ENCODE measurements around the gene CD58. TPM values are rescaled to one million over a fixed set of nuclear protein-coding genes. Genes with fewer than 3 reads are reported as not detected.

Gene CD58
- total and polyA plus RNA-seq, 2 of the 4 experiments (the other 2 are of a cell fraction), result 5.4 to 5.7 TPM

GRCh38 chr1:116573431-116574095 is 2.7 kb upstream of the CD58 start:
- CTCF ChIA-PET, result interaction anchor here (1.2 kb wide), 1 partner anchor 59 kb away, joined by 4 read pairs; no protein-coding TSS in a partner anchor
- Histone ChIP-seq H2BK120ac (ENCODE audit: low read depth, low read length) (no peak overlapping the region), H2BK15ac (ENCODE audit: low read depth, low read length) (no peak overlapping the region), H3K9ac (ENCODE audit: low read depth, low read length) (no peak overlapping the region), H3K27ac (ENCODE audit: insufficient read depth, low read length) (no peak overlapping the region), H3K4me1 (ENCODE audit: control insufficient read depth, insufficient read depth, low read length) (peaks cover 2% of the 10 kb centered on the region; the same call in 1 of the 2 replicates), H3K9me1 (ENCODE audit: insufficient read depth, low read length) (peaks cover 5% of the 10 kb centered on the region; the same call in 1 of the 2 replicates), H2BK5ac (ENCODE audit: low read depth, low read length, poor library complexity, severe bottlenecking) (no peak overlapping the region), H3K4me2 (ENCODE audit: low read depth, low read length) (no peak overlapping the region), H4K91ac (ENCODE audit: insufficient read depth, low read depth, low read length) (no peak overlapping the region), H2AK5ac (ENCODE audit: low read depth, low read length) (no peak overlapping the region), H3K4ac (ENCODE audit: low read depth, low read length) (0 out of 2 replicates have a peak overlapping the region, but pooled peaks have one; percentile 26), H3K27me3 (ENCODE audit: control insufficient read depth, insufficient read depth, low read length) (peaks cover 27% of the 10 kb centered on the region), H4K20me1 (ENCODE audit: insufficient read depth, low read length) (no peaks in the 10 kb centered on the region), H3K56ac (ENCODE audit: extremely low read depth, insufficient read depth, low read length) (no peak overlapping the region), H2AK9ac (replicated peaks; ENCODE audit: low read depth, low read length, poor library complexity) (no peak overlapping the region), H3K23ac (ENCODE audit: low read depth, low read length) (no peak overlapping the region), H2AFZ (replicated peaks; ENCODE audit: low read length, poor library complexity) (peak overlapping the region; percentile 17), H3K79me1 (ENCODE audit: low read depth in 1 of 2, low read length in 2 of 2) (no peaks in the 10 kb centered on the region), H3K14ac (replicated peaks; ENCODE audit: low read depth, low read length) (no peak overlapping the region), H4K5ac (ENCODE audit: low read depth, low read length) (no peak overlapping the region), H3K18ac (ENCODE audit: low read depth, low read length) (no peak overlapping the region), H2BK20ac (ENCODE audit: low read depth, low read length) (no peak overlapping the region), H3K4me3 (ENCODE audit: insufficient read depth, low read depth, low read length) (no peak overlapping the region), H3K9me3 (ENCODE audit: control insufficient read depth, insufficient read depth, low read length) (no peaks in the 10 kb centered on the region), H4K8ac (ENCODE audit: low read depth in 2 of 2, low read length in 2 of 2) (no peak overlapping the region), H3K36me3 (ENCODE audit: control insufficient read depth, insufficient read depth, low read length) (no peaks in the 10 kb centered on the region)
- BruUV-seq (replicated peaks), result no TSS peak
- in situ Hi-C loops (cut with MboI; ENCODE audit: low sequenced_read_pairs), result no loop called here
- WGBS, 2 experiments (ENCODE audit: extremely low coverage in 2 of 2, insufficient read length in 1 of 2), result no CpG with 5 or more reads among the region's 7 CpGs
- dilution Hi-C loops (cut with HindIII; ENCODE audit: low sequenced_read_pairs, unreplicated experiment), result no loop called here
- ATAC-seq (ENCODE audit: low read depth) (no peak), DNase-seq (peak; percentile 56)
- TF ChIP-seq MAZ (IDR thresholded peaks at IDR 0.05; ENCODE audit: borderline replicate concordance, low read depth, low read length), result no peak
- intact Hi-C loops (cut with micrococcal nuclease), result loop anchor here (1.0 to 10.0 kb wide), 3 partner anchors 23 to 482 kb away; no protein-coding TSS in a partner anchor
- POLR2A ChIA-PET (ENCODE audit: unreplicated experiment), result no interaction called here
